Right lobe of liver (tissue), 4 donors: Measurements from ENCODE around the gene APCDD1.

ENCODE experiments used
- POLR2A ChIP-seq: fragments of 450-650 bp; IDR thresholded peaks from one replicate; pipeline ENCODE4 v1.6.1; 2017; ENCODE audit warnings: antibody characterized with exemption, mild to moderate bottlenecking
- TF ChIP-seq, protein P1 (sequence below), 4 donors: fragments of 200-600 bp in 3 of 4; fragments of 450-650 bp in 1 of 4; IDR thresholded peaks; one replicate each; pipeline versions ENCODE4 v1.5.1 to v1.8.0; 2016 to 2022; ENCODE audit warnings: antibody characterized with exemption in 4 of 4, mild to moderate bottlenecking in 2 of 4
- donor health status: DM: no; HTN: no; CAD: no.
- donor health status: DM: no; HTN: no; CAD: no.
- donor health status: DM: no; HTN: yes; CAD: no.

DNA sequence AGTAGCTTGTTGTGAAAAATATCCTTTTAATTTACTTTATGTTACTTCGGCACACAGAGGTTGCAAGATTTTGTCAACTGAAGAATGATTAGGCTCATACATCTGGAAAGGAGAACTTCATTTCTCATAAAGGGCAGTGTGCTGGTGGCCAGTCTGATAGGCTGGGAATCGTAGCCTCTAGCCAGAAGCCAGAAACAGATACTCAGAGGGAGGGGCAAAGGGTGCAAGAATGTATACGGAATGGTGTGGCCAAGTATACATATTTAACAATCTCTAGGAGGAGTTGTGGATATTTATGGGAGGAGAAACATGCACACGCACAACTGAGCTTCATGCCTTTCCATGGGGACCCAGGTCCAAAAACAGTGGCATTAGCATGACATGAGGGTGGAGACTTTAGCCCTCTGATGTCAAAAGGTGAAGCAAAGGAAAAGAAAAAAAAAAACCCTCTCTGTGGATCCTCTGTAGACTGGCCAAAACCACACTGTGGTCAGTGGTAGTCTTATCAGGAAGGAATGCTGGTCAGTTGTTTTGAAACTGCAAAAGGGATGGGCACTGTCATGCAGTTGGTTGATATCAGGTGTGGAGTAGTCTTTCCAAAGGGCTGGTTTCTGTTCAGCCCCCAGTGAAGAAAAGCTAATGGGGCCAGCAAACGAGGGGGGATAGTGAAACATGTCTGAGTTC, 34.9 kb upstream of the APCDD1 start:
- TF ChIP-seq, protein P1, sequence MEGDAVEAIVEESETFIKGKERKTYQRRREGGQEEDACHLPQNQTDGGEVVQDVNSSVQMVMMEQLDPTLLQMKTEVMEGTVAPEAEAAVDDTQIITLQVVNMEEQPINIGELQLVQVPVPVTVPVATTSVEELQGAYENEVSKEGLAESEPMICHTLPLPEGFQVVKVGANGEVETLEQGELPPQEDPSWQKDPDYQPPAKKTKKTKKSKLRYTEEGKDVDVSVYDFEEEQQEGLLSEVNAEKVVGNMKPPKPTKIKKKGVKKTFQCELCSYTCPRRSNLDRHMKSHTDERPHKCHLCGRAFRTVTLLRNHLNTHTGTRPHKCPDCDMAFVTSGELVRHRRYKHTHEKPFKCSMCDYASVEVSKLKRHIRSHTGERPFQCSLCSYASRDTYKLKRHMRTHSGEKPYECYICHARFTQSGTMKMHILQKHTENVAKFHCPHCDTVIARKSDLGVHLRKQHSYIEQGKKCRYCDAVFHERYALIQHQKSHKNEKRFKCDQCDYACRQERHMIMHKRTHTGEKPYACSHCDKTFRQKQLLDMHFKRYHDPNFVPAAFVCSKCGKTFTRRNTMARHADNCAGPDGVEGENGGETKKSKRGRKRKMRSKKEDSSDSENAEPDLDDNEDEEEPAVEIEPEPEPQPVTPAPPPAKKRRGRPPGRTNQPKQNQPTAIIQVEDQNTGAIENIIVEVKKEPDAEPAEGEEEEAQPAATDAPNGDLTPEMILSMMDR (IDR thresholded peaks at IDR 0.05), result no peak
- no peak for TF ChIP-seq POLR2A
